NB4 (cell line): ENCODE results near the gene CNTN5.

ENCODE experiments used
- POLR2A ChIP-seq: IDR thresholded peaks from 2 replicates; pipeline ENCODE4 v1.6.1; 2011; ENCODE audit warnings: mild to moderate bottlenecking; ENCODE audit not compliant: insufficient read length; ENCODE audit errors: extremely low read depth
- TF ChIP-seq, protein P1 (sequence below): IDR thresholded peaks from one replicate; pipeline ENCODE4 v1.5.1; 2012; ENCODE audit warnings: low read depth, low read length
- TF ChIP-seq, protein P2 (sequence below): IDR thresholded peaks from 2 replicates; pipeline ENCODE4 v1.6.1; 2011; ENCODE audit warnings: low read depth, low read length

DNA sequence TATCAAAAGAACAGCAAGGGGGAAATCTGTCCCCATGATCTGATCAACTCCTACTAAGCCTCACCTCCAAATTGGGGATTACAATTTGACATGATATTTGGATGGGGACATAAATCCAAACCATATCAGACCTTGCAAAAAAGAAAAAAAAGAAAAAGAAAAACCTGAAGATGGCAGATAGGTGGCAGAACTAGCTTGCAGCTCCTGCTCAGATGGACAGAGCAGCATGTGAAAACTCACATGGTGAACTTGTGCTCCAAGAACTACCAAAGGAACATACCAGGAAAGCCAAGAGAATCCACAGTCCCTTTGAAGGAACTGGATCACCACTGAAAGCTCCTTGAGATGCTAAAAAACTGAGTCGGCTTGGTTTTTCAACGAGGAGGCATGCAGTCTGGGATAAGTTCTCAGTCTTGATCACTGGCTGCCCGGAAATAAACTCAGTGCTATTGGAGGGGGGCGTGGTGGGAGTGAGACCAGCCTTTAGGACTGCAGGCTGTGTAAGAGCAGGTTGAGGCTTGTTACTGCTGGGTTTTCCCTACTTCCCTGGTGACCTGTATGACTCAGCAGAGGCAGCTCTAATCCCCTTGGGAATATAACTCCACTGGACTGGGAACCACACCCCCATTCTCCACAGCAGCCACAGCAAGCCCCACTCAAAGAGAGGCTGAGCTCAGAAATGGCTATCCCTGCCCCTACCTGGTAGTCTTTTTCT lies 1308.0 kb downstream of the CNTN5 start:
- TF ChIP-seq POLR2A, result no peak
- TF ChIP-seq, protein P1, sequence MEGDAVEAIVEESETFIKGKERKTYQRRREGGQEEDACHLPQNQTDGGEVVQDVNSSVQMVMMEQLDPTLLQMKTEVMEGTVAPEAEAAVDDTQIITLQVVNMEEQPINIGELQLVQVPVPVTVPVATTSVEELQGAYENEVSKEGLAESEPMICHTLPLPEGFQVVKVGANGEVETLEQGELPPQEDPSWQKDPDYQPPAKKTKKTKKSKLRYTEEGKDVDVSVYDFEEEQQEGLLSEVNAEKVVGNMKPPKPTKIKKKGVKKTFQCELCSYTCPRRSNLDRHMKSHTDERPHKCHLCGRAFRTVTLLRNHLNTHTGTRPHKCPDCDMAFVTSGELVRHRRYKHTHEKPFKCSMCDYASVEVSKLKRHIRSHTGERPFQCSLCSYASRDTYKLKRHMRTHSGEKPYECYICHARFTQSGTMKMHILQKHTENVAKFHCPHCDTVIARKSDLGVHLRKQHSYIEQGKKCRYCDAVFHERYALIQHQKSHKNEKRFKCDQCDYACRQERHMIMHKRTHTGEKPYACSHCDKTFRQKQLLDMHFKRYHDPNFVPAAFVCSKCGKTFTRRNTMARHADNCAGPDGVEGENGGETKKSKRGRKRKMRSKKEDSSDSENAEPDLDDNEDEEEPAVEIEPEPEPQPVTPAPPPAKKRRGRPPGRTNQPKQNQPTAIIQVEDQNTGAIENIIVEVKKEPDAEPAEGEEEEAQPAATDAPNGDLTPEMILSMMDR, result no peak
- TF ChIP-seq, protein P2, sequence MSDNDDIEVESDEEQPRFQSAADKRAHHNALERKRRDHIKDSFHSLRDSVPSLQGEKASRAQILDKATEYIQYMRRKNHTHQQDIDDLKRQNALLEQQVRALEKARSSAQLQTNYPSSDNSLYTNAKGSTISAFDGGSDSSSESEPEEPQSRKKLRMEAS, result no peak
